OCI-LY1 (cell line): ENCODE data around the gene CANT1.

Experiments used
- H2AFZ ChIP-seq: fragments of 200-600 bp; sonication (generic), shearing (Covaris generic); 2 replicates; pipeline ENCODE4 v1.6.0; 2014; ENCODE audit warnings: antibody characterized with exemption, mild to moderate bottlenecking, low read length
- H3F3A ChIP-seq: fragments of 200-600 bp; sonication (generic), shearing (Covaris generic); 2 replicates; pipeline ENCODE4 v1.6.0; 2014; ENCODE audit warnings: mild to moderate bottlenecking, antibody characterized with exemption, low read length, moderate library complexity; ENCODE audit not compliant: insufficient read depth
- H3K27ac ChIP-seq: fragments of 200-600 bp; sonication (generic); 2 replicates; pipeline ENCODE4 v1.5.1; 2014; ENCODE audit warnings: low read length, mixed run types, mild to moderate bottlenecking, low read depth; ENCODE audit not compliant: poor library complexity, severe bottlenecking
- H3K27me3 ChIP-seq: fragments of 200-600 bp; sonication (generic); 2 replicates; pipeline ENCODE4 v1.6.0; 2014; ENCODE audit warnings: antibody characterized with exemption, mild to moderate bottlenecking, low read length, moderate library complexity; ENCODE audit not compliant: insufficient read depth
- H3K36me3 ChIP-seq: fragments of 200-600 bp; sonication (generic); 2 replicates; pipeline ENCODE4 v1.6.1; 2014; ENCODE audit warnings: mild to moderate bottlenecking, antibody characterized with exemption, low read length, moderate library complexity, mixed read lengths; ENCODE audit not compliant: insufficient read depth
- H3K4me1 ChIP-seq: fragments of 200-600 bp; sonication (generic); 2 replicates; pipeline ENCODE4 v1.5.1; 2014; ENCODE audit warnings: mild to moderate bottlenecking, low read length, moderate library complexity; ENCODE audit not compliant: insufficient read depth, severe bottlenecking
- H3K4me2 ChIP-seq: fragments of 200-600 bp; sonication (generic), shearing (Covaris generic); 2 replicates; pipeline ENCODE4 v1.6.1; 2014; ENCODE audit warnings: low read length
- H3K4me3 ChIP-seq: fragments of 200-600 bp; sonication (generic); 2 replicates; pipeline ENCODE4 v1.5.1; 2014; ENCODE audit warnings: low read length, low read depth, mild to moderate bottlenecking, mixed read lengths; ENCODE audit not compliant: poor library complexity, severe bottlenecking
- H3K79me2 ChIP-seq: fragments of 200-600 bp; shearing (Covaris generic); 2 replicates; pipeline ENCODE4 v1.6.1; 2016; ENCODE audit warnings: mixed run types, low read length, mixed read lengths; ENCODE audit not compliant: insufficient read depth
- H3K9ac ChIP-seq: fragments of 200-600 bp; sonication (generic), shearing (Covaris generic); 2 replicates; pipeline ENCODE4 v1.6.1; 2014; ENCODE audit warnings: mild to moderate bottlenecking, low read length, mixed read lengths
- H3K9me2 ChIP-seq: fragments of 200-600 bp; sonication (generic), shearing (Covaris generic); 2 replicates; pipeline ENCODE4 v1.6.1; 2014; ENCODE audit warnings: low read depth, mild to moderate bottlenecking, low read length, mixed read lengths
- H3K9me3 ChIP-seq: fragments of 200-600 bp; shearing (Covaris generic); 2 replicates; pipeline ENCODE4 v1.6.1; 2014; ENCODE audit warnings: low read length, mixed read lengths
- H4K20me1 ChIP-seq: fragments of 200-600 bp; sonication (generic), shearing (Covaris generic); 2 replicates; pipeline ENCODE4 v1.6.0; 2016; ENCODE audit warnings: mild to moderate bottlenecking, low read length; ENCODE audit not compliant: insufficient read depth
- CTCF ChIP-seq: fragments of 200-600 bp; sonication (generic), shearing (Covaris generic); IDR thresholded peaks from 2 replicates; pipeline ENCODE4 v1.5.1; 2017; ENCODE audit warnings: mild to moderate bottlenecking, antibody characterized with exemption, low read length, moderate library complexity, mixed read lengths
- EZH2 ChIP-seq: fragments of 200-600 bp; sonication (generic), shearing (Covaris generic); IDR thresholded peaks from 2 replicates; pipeline ENCODE4 v1.8.0; 2017; ENCODE audit warnings: borderline replicate concordance, mixed run types, mild to moderate bottlenecking, antibody characterized with exemption, low read length, moderate library complexity, mixed read lengths

CANT1 gene

GRCh38 chr17:78986649-78987328 is 22.8 kb downstream of the CANT1 start:
- H3K4me2 ChIP-seq = no peak overlapping the region
- no peak for TF ChIP-seq CTCF
- no peak for TF ChIP-seq EZH2
- no peak overlapping the region for H3K9ac ChIP-seq
- no peak overlapping the region for H3K4me3 ChIP-seq
- H3K36me3 ChIP-seq = peaks cover 17% of the 10 kb centered on the region
- no peak overlapping the region for H2AFZ ChIP-seq
- H3F3A ChIP-seq = no peaks in the 10 kb centered on the region
- no peaks in the 10 kb centered on the region for H3K27me3 ChIP-seq
- no peaks in the 10 kb centered on the region for H3K4me1 ChIP-seq
- no peaks in the 10 kb centered on the region for H3K9me3 ChIP-seq
- H4K20me1 ChIP-seq = no peaks in the 10 kb centered on the region
- no peaks in the 10 kb centered on the region for H3K9me2 ChIP-seq
- H3K27ac ChIP-seq = no peak overlapping the region
- H3K79me2 ChIP-seq = no peaks in the 10 kb centered on the region

- Histone ChIP-seq H3K4me2 (no peak overlapping the region), H3F3A (no peaks in the 10 kb centered on the region), H2AFZ (no peak overlapping the region), H3K27ac (no peak overlapping the region), H4K20me1 (no peaks in the 10 kb centered on the region), H3K79me2 (no peaks in the 10 kb centered on the region), H3K9ac (no peak overlapping the region), H3K9me2 (no peaks in the 10 kb centered on the region), H3K36me3 (peaks cover 12% of the 10 kb centered on the region), H3K4me1 (no peaks in the 10 kb centered on the region), H3K27me3 (no peaks in the 10 kb centered on the region), H3K9me3 (no peaks in the 10 kb centered on the region), H3K4me3 (no peak overlapping the region)
- TF ChIP-seq CTCF (peak; percentile 25; the same call in 1 of the 2 replicates), EZH2 (no peak)
Measured at GRCh38 chr17:78986048-78986648, 23.4 kb downstream of the CANT1 start.

GRCh38 chr17:78985395-78985794 is 24.2 kb downstream of the CANT1 start:
- no peak overlapping the region for H3K9ac ChIP-seq
- no peak overlapping the region for H3K4me3 ChIP-seq
- H3K4me1 ChIP-seq = no peaks in the 10 kb centered on the region
- TF ChIP-seq CTCF (no peak), EZH2 (no peak)
- H2AFZ ChIP-seq = no peak overlapping the region
- no peak overlapping the region for H3K27ac ChIP-seq
- H4K20me1 ChIP-seq = no peaks in the 10 kb centered on the region
- H3K9me2 ChIP-seq = no peaks in the 10 kb centered on the region
- H3K4me2 ChIP-seq = no peak overlapping the region
- no peaks in the 10 kb centered on the region for H3K27me3 ChIP-seq
- no peaks in the 10 kb centered on the region for H3K79me2 ChIP-seq
- H3K36me3 ChIP-seq = peaks cover 4% of the 10 kb centered on the region
- no peaks in the 10 kb centered on the region for H3F3A ChIP-seq
- no peaks in the 10 kb centered on the region for H3K9me3 ChIP-seq
